ENCODE results near the gene HNF1A.

HNF1A gene

DNA sequence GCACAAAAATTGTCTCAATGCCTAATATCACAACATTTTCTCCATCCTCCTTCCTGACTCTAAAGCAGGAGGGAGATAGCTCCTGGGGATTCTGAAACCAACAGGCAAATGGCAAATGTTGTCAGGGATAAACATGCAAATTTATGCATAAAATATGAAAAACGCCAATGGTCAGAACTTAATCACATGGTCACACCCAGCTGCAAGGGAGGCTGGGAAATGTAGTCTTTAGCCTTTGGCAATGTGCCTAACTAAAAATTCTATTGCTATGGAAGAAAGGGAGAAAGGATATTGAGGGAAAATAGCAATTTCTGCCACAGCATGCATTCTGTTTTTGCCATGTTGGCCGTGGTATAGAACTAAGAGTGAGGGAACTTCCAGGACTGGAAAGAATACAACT is 72.4 kb downstream of the HNF1A start:
- DNase-seq (ENCODE audit: low read depth), result no peak

All from activated gamma-delta T cell treated with anti-CD3 and anti-CD28 coated beads, Interleukin-2, amount 50 U/mL, for 16 hours (primary cell).